Body of pancreas (tissue), 4 donors: Measurements from ENCODE around the gene LDLRAD2.

ENCODE experiments used
- CTCF ChIP-seq, 7 experiments: fragments of 450-650 bp in 4 of 7; fragments of 200-600 bp in 3 of 7; sonication (generic) in 3 of 7; IDR thresholded peaks; one replicate each; pipeline ENCODE4 v1.5.1; 2016 to 2019; ENCODE audit warnings: antibody characterized with exemption in 7 of 7
- POLR2A ChIP-seq, 3 donors: fragments of 450-650 bp; IDR thresholded peaks; one replicate each; pipeline ENCODE4 v1.6.1; 2016; ENCODE audit warnings: antibody characterized with exemption in 3 of 3, mild to moderate bottlenecking in 2 of 3

GRCh38 chr1:21870611-21871010, 58.5 kb downstream of the LDLRAD2 start:
- TF ChIP-seq CTCF (IDR thresholded peaks at IDR 0.05) (no peak), POLR2A (IDR thresholded peaks at IDR 0.05) (no peak)
